OCI-LY3 (cell line): ENCODE measurements around the gene HDC.

Source experiments
- EZH2phosphoT487 ChIP-seq: fragments of 200-600 bp; shearing (Covaris generic); IDR thresholded peaks from 2 replicates; pipeline ENCODE4 v1.6.1; 2018; ENCODE audit warnings: antibody characterized with exemption, mixed run types, low read depth
- TF ChIP-seq, protein P1 (sequence below): fragments of 200-600, 300-600 bp; sonication (generic); IDR thresholded peaks from 2 replicates; pipeline ENCODE4 v1.5.1; 2014; ENCODE audit warnings: antibody characterized with exemption, low read length, low read depth

DNA sequence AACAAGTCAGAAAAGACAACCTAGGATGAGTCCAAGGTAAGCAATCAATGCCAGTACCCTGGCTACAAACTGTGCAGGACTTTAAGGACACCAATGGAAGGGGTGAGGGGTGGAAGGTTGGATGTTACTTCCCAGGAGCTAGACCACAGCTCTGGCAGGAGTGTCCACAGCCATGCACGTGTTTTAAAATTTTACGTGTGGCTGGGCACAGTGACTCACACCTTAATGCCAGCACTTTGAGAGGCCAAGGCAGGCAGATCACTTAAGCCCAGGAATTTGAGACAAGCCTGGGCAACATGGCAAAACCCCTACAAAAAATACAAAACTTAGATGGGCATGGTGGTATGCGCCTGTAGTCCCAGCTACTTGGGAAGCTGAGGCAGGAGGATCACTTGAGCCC, 14.7 kb upstream of the HDC start:
- TF ChIP-seq, protein P1, sequence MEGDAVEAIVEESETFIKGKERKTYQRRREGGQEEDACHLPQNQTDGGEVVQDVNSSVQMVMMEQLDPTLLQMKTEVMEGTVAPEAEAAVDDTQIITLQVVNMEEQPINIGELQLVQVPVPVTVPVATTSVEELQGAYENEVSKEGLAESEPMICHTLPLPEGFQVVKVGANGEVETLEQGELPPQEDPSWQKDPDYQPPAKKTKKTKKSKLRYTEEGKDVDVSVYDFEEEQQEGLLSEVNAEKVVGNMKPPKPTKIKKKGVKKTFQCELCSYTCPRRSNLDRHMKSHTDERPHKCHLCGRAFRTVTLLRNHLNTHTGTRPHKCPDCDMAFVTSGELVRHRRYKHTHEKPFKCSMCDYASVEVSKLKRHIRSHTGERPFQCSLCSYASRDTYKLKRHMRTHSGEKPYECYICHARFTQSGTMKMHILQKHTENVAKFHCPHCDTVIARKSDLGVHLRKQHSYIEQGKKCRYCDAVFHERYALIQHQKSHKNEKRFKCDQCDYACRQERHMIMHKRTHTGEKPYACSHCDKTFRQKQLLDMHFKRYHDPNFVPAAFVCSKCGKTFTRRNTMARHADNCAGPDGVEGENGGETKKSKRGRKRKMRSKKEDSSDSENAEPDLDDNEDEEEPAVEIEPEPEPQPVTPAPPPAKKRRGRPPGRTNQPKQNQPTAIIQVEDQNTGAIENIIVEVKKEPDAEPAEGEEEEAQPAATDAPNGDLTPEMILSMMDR = no peak
- no peak for TF ChIP-seq EZH2phosphoT487
